RPMI7951 (cell line): ENCODE results near the gene PHACTR1. TPM values are rescaled to one million over a fixed set of nuclear protein-coding genes. Genes with fewer than 3 reads are reported as not detected.

ENCODE experiments used
- DNase-seq: peaks from one replicate; pipeline ENCODE4 v3.0.0-alpha.2; 2012; ENCODE audit warnings: low read depth
- total RNA-seq: library from RNA; depleted of rRNA; stranded (reverse); fragments of >200 nt; shearing (Covaris generic); gene quantifications from 2 replicates; pipeline ENCODE4 v1.2.3, GENCODE V29; 2014

The PHACTR1 gene
- total RNA-seq, 1 experiment from 2014 or later: 5.9 TPM

GRCh38 chr6:12749531-12750379 is 33.2 kb downstream of the PHACTR1 start:
- DNase-seq: peak; percentile 9

GRCh38 chr6:12750416-12750815 is 33.8 kb downstream of the PHACTR1 start:
- DNase-seq: no peak

GRCh38 chr6:12751694-12752325 is 35.2 kb downstream of the PHACTR1 start:
- peak; percentile 59 for DNase-seq

- no peak for DNase-seq
Observed at GRCh38 chr6:12753036-12753435, 36.5 kb downstream of the PHACTR1 start.

- DNase-seq: no peak
Observed at GRCh38 chr6:12760226-12760625, 43.7 kb downstream of the PHACTR1 start.

- DNase-seq: peak; percentile 36
Observed at GRCh38 chr6:12760911-12761310, 44.3 kb downstream of the PHACTR1 start.

- DNase-seq: peak; percentile 92
Observed at GRCh38 chr6:12761376-12762115, 45.0 kb downstream of the PHACTR1 start.

GRCh38 chr6:12762731-12763434 is 46.3 kb downstream of the PHACTR1 start:
- peak; percentile 75 for DNase-seq

- no peak for DNase-seq
Observed at GRCh38 chr6:12766365-12766764, 49.8 kb downstream of the PHACTR1 start.

GRCh38 chr6:12767016-12767415 is 50.4 kb downstream of the PHACTR1 start:
- no peak for DNase-seq

- DNase-seq: peak; percentile 51
Observed at GRCh38 chr6:12769556-12770256, 53.1 kb downstream of the PHACTR1 start.

- DNase-seq: no peak
Observed at GRCh38 chr6:12772416-12772815, 55.8 kb downstream of the PHACTR1 start.

- no peak for DNase-seq
Observed at GRCh38 chr6:12776291-12776690, 59.7 kb downstream of the PHACTR1 start.

GRCh38 chr6:12779772-12780171 is 63.2 kb downstream of the PHACTR1 start:
- no peak for DNase-seq

GRCh38 chr6:12782136-12782535 is 65.6 kb downstream of the PHACTR1 start:
- DNase-seq: no peak

- no peak for DNase-seq
Observed at GRCh38 chr6:12785301-12785700, 68.7 kb downstream of the PHACTR1 start.

GRCh38 chr6:12785921-12786320 is 69.4 kb downstream of the PHACTR1 start:
- peak; percentile 21 for DNase-seq

- DNase-seq: no peak
Observed at GRCh38 chr6:12791371-12791770, 74.8 kb downstream of the PHACTR1 start.

GRCh38 chr6:12798326-12798725 is 81.8 kb downstream of the PHACTR1 start:
- no peak for DNase-seq

- no peak for DNase-seq
Observed at GRCh38 chr6:12800120-12800519, 83.6 kb downstream of the PHACTR1 start.

GRCh38 chr6:12801141-12801540 is 84.6 kb downstream of the PHACTR1 start:
- peak; percentile 27 for DNase-seq
